Panc1 (cell line): Measurements from ENCODE around the gene DTNB.

ENCODE experiments used
- POLR2AphosphoS5 ChIP-seq: IDR thresholded peaks from 2 replicates; pipeline ENCODE4 v1.6.1; 2012; ENCODE audit warnings: mild to moderate bottlenecking, low read depth, low read length, moderate library complexity
- TCF7L2 ChIP-seq: IDR thresholded peaks from 2 replicates; pipeline ENCODE4 v1.6.1; 2011; ENCODE audit warnings: mild to moderate bottlenecking, low read depth, low read length, inconsistent platforms
- TF ChIP-seq, protein P1 (sequence below): fragments of 450-650 bp; IDR thresholded peaks from 2 replicates; pipeline ENCODE4 v1.5.1; 2017; ENCODE audit warnings: mild to moderate bottlenecking

DNA sequence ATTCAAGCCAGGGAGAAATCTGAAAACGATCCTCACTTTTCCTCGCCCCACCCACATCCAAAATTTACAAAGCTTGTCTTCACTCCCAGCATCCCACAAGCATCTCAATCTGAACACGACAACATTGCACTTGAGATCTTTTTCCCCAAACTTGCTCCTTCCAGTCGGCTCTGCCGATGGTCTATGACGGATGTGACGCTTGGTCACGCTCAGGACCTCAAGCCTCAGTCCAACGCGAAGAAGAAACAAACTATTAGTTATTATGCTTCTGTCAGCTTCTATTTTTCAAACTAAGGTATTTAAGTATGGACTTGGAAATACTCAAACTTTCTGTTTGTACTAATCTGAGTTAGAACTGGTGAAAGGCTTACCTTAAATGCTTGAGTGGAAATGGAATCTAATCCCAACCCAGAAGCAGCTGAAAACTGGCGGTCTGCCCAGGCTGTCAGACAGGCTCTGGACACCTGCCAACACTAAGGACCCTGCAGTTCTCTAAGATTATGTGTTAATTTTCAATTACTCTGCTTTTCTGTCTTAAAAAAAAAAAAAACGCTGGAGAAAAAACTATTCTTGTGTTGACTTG lies 199.5 kb downstream of the DTNB start:
- TF ChIP-seq, protein P1, sequence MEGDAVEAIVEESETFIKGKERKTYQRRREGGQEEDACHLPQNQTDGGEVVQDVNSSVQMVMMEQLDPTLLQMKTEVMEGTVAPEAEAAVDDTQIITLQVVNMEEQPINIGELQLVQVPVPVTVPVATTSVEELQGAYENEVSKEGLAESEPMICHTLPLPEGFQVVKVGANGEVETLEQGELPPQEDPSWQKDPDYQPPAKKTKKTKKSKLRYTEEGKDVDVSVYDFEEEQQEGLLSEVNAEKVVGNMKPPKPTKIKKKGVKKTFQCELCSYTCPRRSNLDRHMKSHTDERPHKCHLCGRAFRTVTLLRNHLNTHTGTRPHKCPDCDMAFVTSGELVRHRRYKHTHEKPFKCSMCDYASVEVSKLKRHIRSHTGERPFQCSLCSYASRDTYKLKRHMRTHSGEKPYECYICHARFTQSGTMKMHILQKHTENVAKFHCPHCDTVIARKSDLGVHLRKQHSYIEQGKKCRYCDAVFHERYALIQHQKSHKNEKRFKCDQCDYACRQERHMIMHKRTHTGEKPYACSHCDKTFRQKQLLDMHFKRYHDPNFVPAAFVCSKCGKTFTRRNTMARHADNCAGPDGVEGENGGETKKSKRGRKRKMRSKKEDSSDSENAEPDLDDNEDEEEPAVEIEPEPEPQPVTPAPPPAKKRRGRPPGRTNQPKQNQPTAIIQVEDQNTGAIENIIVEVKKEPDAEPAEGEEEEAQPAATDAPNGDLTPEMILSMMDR = no peak
- TF ChIP-seq TCF7L2 (no peak), POLR2AphosphoS5 (no peak)
